ENCODE data around the gene SPRR2F. TPM values are rescaled to one million over a fixed set of nuclear protein-coding genes. Genes with fewer than 3 reads are reported as not detected.

SPRR2F gene
- total and polyA plus RNA-seq, 9 of the 15 experiments (the other 6 are each of a cell fraction or from before 2014, with no cell fraction given) = 0.22 to 2.0 (median 0.41) TPM; not detected in 4

- TF ChIP-seq TBL1XR1 (IDR thresholded peaks at IDR 0.05; ENCODE audit: low read length in 2 of 2) = no peak
- no peak for TF ChIP-seq FOXK2 (conservative IDR thresholded peaks at IDR 0.05 in 1 of 2, IDR thresholded peaks at IDR 0.05 in 1 of 2; ENCODE audit: low read depth in 2 of 2)
- TF ChIP-seq MCM5 (IDR thresholded peaks at IDR 0.05; ENCODE audit: low read depth) = no peak
- no peak for TF ChIP-seq MTA3 (IDR thresholded peaks at IDR 0.05; ENCODE audit: borderline replicate concordance)
- no peak for TF ChIP-seq TEAD2 (tag; IDR thresholded peaks at IDR 0.05)
- peak; percentile 70 for TF ChIP-seq ARID1B (IDR thresholded peaks at IDR 0.05)
- no peak for TF ChIP-seq ZNF444 (CRISPR knock-in tag; IDR thresholded peaks at IDR 0.05)
- no peak for TF ChIP-seq TGIF2 (CRISPR knock-in tag; IDR thresholded peaks at IDR 0.05)
- TF ChIP-seq ERF (CRISPR knock-in tag; IDR thresholded peaks at IDR 0.05) = no peak
- TF ChIP-seq CBFA2T2 (conservative IDR thresholded peaks at IDR 0.05) = no peak; the same call in none of the 2 replicates
- TF ChIP-seq ZNF408 (CRISPR knock-in tag; IDR thresholded peaks at IDR 0.05; ENCODE audit: low read depth) = no peak
- no peak for TF ChIP-seq SNRNP70 (optimal IDR thresholded peaks at IDR 0.05; ENCODE audit: low read depth, low read length)
- TF ChIP-seq L3MBTL2 (IDR thresholded peaks at IDR 0.05) = no peak
- TF ChIP-seq ZNF23 (CRISPR knock-in tag; IDR thresholded peaks at IDR 0.05) = no peak
- TF ChIP-seq PHB2 (IDR thresholded peaks at IDR 0.05; ENCODE audit: low read depth) = no peak
- TF ChIP-seq PREB (CRISPR knock-in tag; IDR thresholded peaks at IDR 0.05) = no peak
- TF ChIP-seq EP400 (IDR thresholded peaks at IDR 0.05) = no peak
- TF ChIP-seq NEUROD1 (IDR thresholded peaks at IDR 0.05; ENCODE audit: borderline replicate concordance, low read depth, low read length, partially characterized antibody) = no peak
- TF ChIP-seq ARNT (IDR thresholded peaks at IDR 0.05) = no peak
- TF ChIP-seq KDM5B (IDR thresholded peaks at IDR 0.05; ENCODE audit: insufficient replicate concordance, low read depth, low read length) = no peak
- no peak for TF ChIP-seq ZBTB2 (IDR thresholded peaks at IDR 0.05)
- 0 out of 2 replicates have a peak, but pooled peaks have one; percentile 4 for TF ChIP-seq MEF2A (IDR thresholded peaks at IDR 0.05; ENCODE audit: control insufficient read depth, low read depth, low read length)
- TF ChIP-seq SPI1 (IDR thresholded peaks at IDR 0.05; ENCODE audit: borderline replicate concordance, low read depth, low read length) = peak; percentile 97
- TF ChIP-seq ZKSCAN1 (IDR thresholded peaks at IDR 0.05; ENCODE audit: low read depth, low read length) = no peak
- peak; percentile 16; the same call in 1 of the 2 replicates for TF ChIP-seq KLF16 (IDR thresholded peaks at IDR 0.05)
- TF ChIP-seq ZNF583 (CRISPR knock-in tag; IDR thresholded peaks at IDR 0.05) = no peak
- TF ChIP-seq FOXA3 (CRISPR knock-in tag; conservative IDR thresholded peaks at IDR 0.05 in 1 of 2, IDR thresholded peaks at IDR 0.05 in 1 of 2) = no peak
- no peak for TF ChIP-seq SMARCB1 (IDR thresholded peaks at IDR 0.05; ENCODE audit: insufficient read length, low read depth)
Measured at GRCh38 chr1:153072806-153073726, 40.2 kb downstream of the SPRR2F start (continued).

All from K562 (cell line).